ENCODE measurements around the gene KDM5D. TPM values are rescaled to one million over a fixed set of nuclear protein-coding genes. Genes with fewer than 3 reads are reported as not detected.

The KDM5D gene
- total RNA-seq, 1 donor from 2014 or later = 15.3 TPM

- H3K4me3 ChIP-seq (ENCODE audit: low read depth, low read length) = no peak overlapping the region
- DNase-seq (ENCODE audit: low read depth) = no peak
- no peak for TF ChIP-seq CTCF (IDR thresholded peaks at IDR 0.05; ENCODE audit: insufficient read depth, low read length, poor library complexity, severe bottlenecking)
- H3K36me3 ChIP-seq (ENCODE audit: control insufficient read depth, insufficient read depth, low read length) = no peaks in the 10 kb centered on the region
- H3K27me3 ChIP-seq (ENCODE audit: control insufficient read depth, insufficient read depth, low read length) = no peaks in the 10 kb centered on the region
Observed at GRCh38 chrY:19717950-19718349, 26.6 kb downstream of the KDM5D start.

GRCh38 chrY:19717146-19717545 lies 27.4 kb downstream of the KDM5D start:
- DNase-seq (ENCODE audit: low read depth) = no peak
- no peaks in the 10 kb centered on the region for H3K36me3 ChIP-seq (ENCODE audit: control insufficient read depth, insufficient read depth, low read length)
- H3K27me3 ChIP-seq (ENCODE audit: control insufficient read depth, insufficient read depth, low read length) = no peaks in the 10 kb centered on the region
- no peak overlapping the region for H3K4me3 ChIP-seq (ENCODE audit: low read depth, low read length)
- TF ChIP-seq CTCF (IDR thresholded peaks at IDR 0.05; ENCODE audit: insufficient read depth, low read length, poor library complexity, severe bottlenecking) = no peak

GRCh38 chrY:19715226-19715625 lies 29.3 kb downstream of the KDM5D start:
- no peaks in the 10 kb centered on the region for H3K27me3 ChIP-seq (ENCODE audit: control insufficient read depth, insufficient read depth, low read length)
- H3K36me3 ChIP-seq (ENCODE audit: control insufficient read depth, insufficient read depth, low read length) = no peaks in the 10 kb centered on the region
- no peak overlapping the region for H3K4me3 ChIP-seq (ENCODE audit: low read depth, low read length)
- DNase-seq (ENCODE audit: low read depth) = no peak
- no peak for TF ChIP-seq CTCF (IDR thresholded peaks at IDR 0.05; ENCODE audit: insufficient read depth, low read length, poor library complexity, severe bottlenecking)

GRCh38 chrY:19713430-19713829 lies 31.1 kb downstream of the KDM5D start:
- no peaks in the 10 kb centered on the region for H3K27me3 ChIP-seq (ENCODE audit: control insufficient read depth, insufficient read depth, low read length)
- H3K4me3 ChIP-seq (ENCODE audit: low read depth, low read length) = no peak overlapping the region
- TF ChIP-seq CTCF (IDR thresholded peaks at IDR 0.05; ENCODE audit: insufficient read depth, low read length, poor library complexity, severe bottlenecking) = no peak
- DNase-seq (ENCODE audit: low read depth) = no peak
- no peaks in the 10 kb centered on the region for H3K36me3 ChIP-seq (ENCODE audit: control insufficient read depth, insufficient read depth, low read length)

GRCh38 chrY:19706273-19706672 lies 38.3 kb downstream of the KDM5D start:
- DNase-seq (ENCODE audit: low read depth) = no peak
- TF ChIP-seq CTCF (IDR thresholded peaks at IDR 0.05; ENCODE audit: insufficient read depth, low read length, poor library complexity, severe bottlenecking) = no peak

GRCh38 chrY:19698495-19698894 lies 46.0 kb downstream of the KDM5D start:
- no peaks in the 10 kb centered on the region for H3K27me3 ChIP-seq (ENCODE audit: control insufficient read depth, insufficient read depth, low read length)
- H3K36me3 ChIP-seq (ENCODE audit: control insufficient read depth, insufficient read depth, low read length) = no peaks in the 10 kb centered on the region
- no peak for DNase-seq (ENCODE audit: low read depth)
- TF ChIP-seq CTCF (IDR thresholded peaks at IDR 0.05; ENCODE audit: insufficient read depth, low read length, poor library complexity, severe bottlenecking) = no peak
- no peak overlapping the region for H3K4me3 ChIP-seq (ENCODE audit: low read depth, low read length)

More at GRCh38 chrY:19706273-19706672, 38.3 kb downstream of the KDM5D start:
- Histone ChIP-seq H3K27me3 (ENCODE audit: control insufficient read depth, insufficient read depth, low read length) (no peaks in the 10 kb centered on the region), H3K36me3 (ENCODE audit: control insufficient read depth, insufficient read depth, low read length) (no peaks in the 10 kb centered on the region), H3K4me3 (ENCODE audit: low read depth, low read length) (no peak overlapping the region)
